Caco-2 (cell line): Measurements from ENCODE around the gene SPATA2L. TPM values are rescaled to one million over a fixed set of nuclear protein-coding genes. Genes with fewer than 3 reads are reported as not detected.

ENCODE experiments used
- BruUV-seq: library from RNA; stranded (reverse); fragments of 400-500 nt; replicated peaks from 2 replicates; lab custom pipeline; 2021; lab: Mats Ljungman, UMichigan
- CTCF ChIA-PET: fragments of 300-600 bp; sonication (Branson Sonifier 250); formaldehyde crosslinking; loops from one replicate; lab custom pipeline; 2022; ENCODE audit warnings: antibody characterized with exemption; lab: Charles Lee
- POLR2A ChIA-PET: fragments of 300-600 bp; sonication (Branson Sonifier 250); formaldehyde crosslinking; loops from one replicate; lab custom pipeline; 2022; ENCODE audit warnings: antibody characterized with exemption; lab: Charles Lee
- DNase-seq, 2 experiments: peaks; one replicate each; pipeline versions ENCODE4 v3.0.0 to v3.0.0-alpha.2; 2020 to 2022
- H3K27me3 ChIP-seq: replicated peaks from 2 replicates; pipeline ENCODE4 v1.6.0; 2011; ENCODE audit warnings: low read length; ENCODE audit not compliant: control insufficient read depth, insufficient read depth
- H3K36me3 ChIP-seq: 2 replicates; pipeline ENCODE4 v1.5.1; 2011; ENCODE audit warnings: low read length; ENCODE audit not compliant: control insufficient read depth, insufficient read depth
- H3K4me1 ChIP-seq: fragments of 250-450 bp; sonication (Bioruptor Pico); 2 replicates; pipeline ENCODE4 v1.5.1; 2020; ENCODE audit warnings: mild to moderate bottlenecking
- H3K4me3 ChIP-seq: 2 replicates; pipeline ENCODE4 v1.5.1; 2011; ENCODE audit warnings: low read depth, mild to moderate bottlenecking, control low read depth, low read length
- H3K9me3 ChIP-seq: fragments of 250-450 bp; sonication (Bioruptor Pico); 2 replicates; pipeline ENCODE4 v1.5.1; 2020; ENCODE audit warnings: mild to moderate bottlenecking, moderate library complexity
- H3K27ac Mint-ChIP-seq: one replicate; pipeline ENCODE4 v1.8.0; 2022; ENCODE audit warnings: mixed read lengths; ENCODE audit not compliant: unreplicated experiment
- H3K27me3 Mint-ChIP-seq: one replicate; pipeline ENCODE4 v1.8.0; 2022; ENCODE audit warnings: mixed read lengths; ENCODE audit not compliant: insufficient read depth, unreplicated experiment
- H3K36me3 Mint-ChIP-seq: one replicate; pipeline ENCODE4 v1.8.0; 2022; ENCODE audit warnings: mild to moderate bottlenecking, mixed read lengths; ENCODE audit not compliant: insufficient read depth, unreplicated experiment
- H3K4me1 Mint-ChIP-seq: one replicate; pipeline ENCODE4 v1.8.0; 2022; ENCODE audit warnings: low read depth, mixed read lengths; ENCODE audit not compliant: unreplicated experiment
- H3K4me3 Mint-ChIP-seq: one replicate; pipeline ENCODE4 v1.8.0; 2022; ENCODE audit warnings: mild to moderate bottlenecking, moderate library complexity, mixed read lengths; ENCODE audit not compliant: unreplicated experiment
- H3K9me3 Mint-ChIP-seq: one replicate; pipeline ENCODE4 v1.8.0; 2022; ENCODE audit warnings: mixed read lengths; ENCODE audit not compliant: unreplicated experiment
- CTCF ChIP-seq, 2 experiments: fragments of 200-600 bp in 1 of 2; IDR thresholded peaks; 1 replicate in 1 of 2; 2 replicates in 1 of 2; pipeline versions ENCODE4 v1.5.1 to v1.8.0; 2011 to 2022; ENCODE audit warnings: antibody characterized with exemption in 1 of 2, control low read depth in 1 of 2, inconsistent platforms in 1 of 2, low read depth in 1 of 2, low read length in 1 of 2, mild to moderate bottlenecking in 1 of 2, moderate library complexity in 1 of 2; ENCODE audit not compliant: insufficient read depth in 1 of 2, severe bottlenecking in 1 of 2, unreplicated experiment in 1 of 2
- intact Hi-C: fragments of 100-400 bp; cut with micrococcal nuclease; formaldehyde crosslinking; loops from one replicate; pipeline ENCODE4 v1.10.0; 2022; ENCODE audit not compliant: unreplicated experiment
- total RNA-seq: library from RNA; stranded (reverse); gene quantifications from 2 replicates; pipeline ENCODE4 v1.2.3, GENCODE V29; 2022

SPATA2L gene
- total RNA-seq, 1 experiment from 2014 or later, result 16.4 TPM

GRCh38 chr16:89707695-89708094, 6.2 kb upstream of the SPATA2L start:
- Histone ChIP-seq H3K4me1 (0 out of 2 replicates have a peak, but pooled peaks cover 2% of the 10 kb centered on the region), H3K4me3 (no peak overlapping the region), H3K36me3 (no peaks in the 10 kb centered on the region), H3K9me3 (no peaks in the 10 kb centered on the region), H3K27me3 (no peaks in the 10 kb centered on the region)
- H3K27me3 Mint-ChIP-seq, result no peaks in the 10 kb centered on the region
- no peak overlapping the region for H3K27ac Mint-ChIP-seq
- no peaks in the 10 kb centered on the region for H3K36me3 Mint-ChIP-seq
- BruUV-seq, result no TSS peak
- ChIA-PET CTCF (no interaction called here), POLR2A (no interaction called here)
- no peak for DNase-seq
- H3K4me1 Mint-ChIP-seq, result no peaks in the 10 kb centered on the region
- intact Hi-C loops, result no loop called here
- H3K4me3 Mint-ChIP-seq, result no peak overlapping the region
- no peaks in the 10 kb centered on the region for H3K9me3 Mint-ChIP-seq
- TF ChIP-seq CTCF (IDR thresholded peaks at IDR 0.05; ENCODE audit: insufficient read depth in 1 of 2, low read depth in 1 of 2, low read length in 1 of 2, severe bottlenecking in 1 of 2, unreplicated experiment in 1 of 2), result no peak

- no peaks in the 10 kb centered on the region for H3K36me3 ChIP-seq
- H3K4me3 Mint-ChIP-seq, result no peak overlapping the region
- intact Hi-C loops, result loop anchor here (1.0 kb wide), 1 partner anchor 87 kb away; no protein-coding TSS in a partner anchor
- POLR2A ChIA-PET, result interaction anchor here (0.6 kb wide), 1 partner anchor 166 kb away, joined by 4 read pairs; the partner anchor contains the start of gene TCF25
- no TSS peak for BruUV-seq
- H3K27me3 Mint-ChIP-seq, result no peaks in the 10 kb centered on the region
- DNase-seq, result no peak
- H3K27ac Mint-ChIP-seq, result no peak overlapping the region
- H3K9me3 Mint-ChIP-seq, result no peaks in the 10 kb centered on the region
- H3K4me1 ChIP-seq, result no peaks in the 10 kb centered on the region
- no peak overlapping the region for H3K4me3 ChIP-seq
- CTCF ChIA-PET, result interaction anchor here (0.6 to 1.7 kb wide), 5 partner anchors 12 to 154 kb away, joined by 4 to 7 read pairs (median 4); no protein-coding TSS in a partner anchor
- no peaks in the 10 kb centered on the region for H3K27me3 ChIP-seq
- no peaks in the 10 kb centered on the region for H3K9me3 ChIP-seq
- TF ChIP-seq CTCF (IDR thresholded peaks at IDR 0.05; ENCODE audit: insufficient read depth in 1 of 2, low read depth in 1 of 2, low read length in 1 of 2, severe bottlenecking in 1 of 2, unreplicated experiment in 1 of 2), result no peak
- H3K4me1 Mint-ChIP-seq, result no peaks in the 10 kb centered on the region
- H3K36me3 Mint-ChIP-seq, result peaks cover 4% of the 10 kb centered on the region
These were observed 5.2 kb upstream of the SPATA2L start for GRCh38 chr16:89706518-89707260.

GRCh38 chr16:89705006-89705405, 3.5 kb upstream of the SPATA2L start:
- no peak overlapping the region for H3K4me3 ChIP-seq
- no TSS peak for BruUV-seq
- Mint-ChIP-seq H3K27ac (no peak overlapping the region), H3K27me3 (no peaks in the 10 kb centered on the region), H3K4me1 (no peaks in the 10 kb centered on the region), H3K36me3 (peaks cover 21% of the 10 kb centered on the region), H3K4me3 (no peak overlapping the region), H3K9me3 (no peaks in the 10 kb centered on the region)
- DNase-seq, result no peak
- H3K27me3 ChIP-seq, result no peaks in the 10 kb centered on the region
- intact Hi-C loops, result no loop called here
- no peaks in the 10 kb centered on the region for H3K36me3 ChIP-seq
- no peak for TF ChIP-seq CTCF (IDR thresholded peaks at IDR 0.05; ENCODE audit: insufficient read depth in 1 of 2, low read depth in 1 of 2, low read length in 1 of 2, severe bottlenecking in 1 of 2, unreplicated experiment in 1 of 2)
- ChIA-PET POLR2A (no interaction called here), CTCF (no interaction called here)
- H3K9me3 ChIP-seq, result no peaks in the 10 kb centered on the region
- no peaks in the 10 kb centered on the region for H3K4me1 ChIP-seq
